Measurements from ENCODE around the gene ACCS.

GRCh38 chr11:44057340-44057739 is 8.7 kb upstream of the ACCS start:
- TF ChIP-seq CTCF (IDR thresholded peaks at IDR 0.05; ENCODE audit: insufficient read depth, low read depth, low read length) (no peak), EZH2 (IDR thresholded peaks at IDR 0.05; ENCODE audit: insufficient read depth, low read length) (no peak)
